NT2/D1 (cell line): ENCODE results near the gene IGFALS.
A peak's percentile ranks its signal among the peaks of the same experiment; 100 is the strongest.

Experiments
- DNase-seq: peaks from one replicate; pipeline ENCODE4 v3.0.0-alpha.2; 2011; ENCODE audit warnings: low read depth, low spot score
- H3K27me3 ChIP-seq: 2 replicates; pipeline ENCODE4 v1.6.0; 2011; ENCODE audit warnings: mild to moderate bottlenecking; ENCODE audit not compliant: insufficient read length, insufficient read depth
- H3K36me3 ChIP-seq: 2 replicates; pipeline ENCODE4 v1.6.1; 2011; ENCODE audit warnings: mild to moderate bottlenecking, low read length, mixed read lengths; ENCODE audit not compliant: insufficient read depth, insufficient read length
- H3K4me1 ChIP-seq: 2 replicates; pipeline ENCODE4 v1.5.1; 2011; ENCODE audit not compliant: insufficient read depth, insufficient read length
- H3K4me3 ChIP-seq: 2 replicates; pipeline ENCODE4 v1.5.1; 2011; ENCODE audit warnings: low read depth; ENCODE audit not compliant: insufficient read length
- H3K9ac ChIP-seq: 2 replicates; pipeline ENCODE4 v1.6.0; 2011; ENCODE audit warnings: low read depth; ENCODE audit not compliant: insufficient read length
- H3K9me3 ChIP-seq: 2 replicates; pipeline ENCODE4 v1.5.1; 2011; ENCODE audit warnings: mild to moderate bottlenecking, low read length; ENCODE audit not compliant: insufficient read depth
- SUZ12 ChIP-seq: IDR thresholded peaks from 2 replicates; pipeline ENCODE4 v1.6.1; 2011; ENCODE audit not compliant: insufficient read length, insufficient read depth; ENCODE audit errors: extremely low read depth
- YY1 ChIP-seq: IDR thresholded peaks from 2 replicates; pipeline ENCODE4 v1.6.1; 2011; ENCODE audit not compliant: insufficient read length, insufficient read depth
- ZNF274 ChIP-seq: IDR thresholded peaks from 2 replicates; pipeline ENCODE4 v1.6.1; 2011; ENCODE audit warnings: mild to moderate bottlenecking, low read depth, low read length

IGFALS gene

DNA sequence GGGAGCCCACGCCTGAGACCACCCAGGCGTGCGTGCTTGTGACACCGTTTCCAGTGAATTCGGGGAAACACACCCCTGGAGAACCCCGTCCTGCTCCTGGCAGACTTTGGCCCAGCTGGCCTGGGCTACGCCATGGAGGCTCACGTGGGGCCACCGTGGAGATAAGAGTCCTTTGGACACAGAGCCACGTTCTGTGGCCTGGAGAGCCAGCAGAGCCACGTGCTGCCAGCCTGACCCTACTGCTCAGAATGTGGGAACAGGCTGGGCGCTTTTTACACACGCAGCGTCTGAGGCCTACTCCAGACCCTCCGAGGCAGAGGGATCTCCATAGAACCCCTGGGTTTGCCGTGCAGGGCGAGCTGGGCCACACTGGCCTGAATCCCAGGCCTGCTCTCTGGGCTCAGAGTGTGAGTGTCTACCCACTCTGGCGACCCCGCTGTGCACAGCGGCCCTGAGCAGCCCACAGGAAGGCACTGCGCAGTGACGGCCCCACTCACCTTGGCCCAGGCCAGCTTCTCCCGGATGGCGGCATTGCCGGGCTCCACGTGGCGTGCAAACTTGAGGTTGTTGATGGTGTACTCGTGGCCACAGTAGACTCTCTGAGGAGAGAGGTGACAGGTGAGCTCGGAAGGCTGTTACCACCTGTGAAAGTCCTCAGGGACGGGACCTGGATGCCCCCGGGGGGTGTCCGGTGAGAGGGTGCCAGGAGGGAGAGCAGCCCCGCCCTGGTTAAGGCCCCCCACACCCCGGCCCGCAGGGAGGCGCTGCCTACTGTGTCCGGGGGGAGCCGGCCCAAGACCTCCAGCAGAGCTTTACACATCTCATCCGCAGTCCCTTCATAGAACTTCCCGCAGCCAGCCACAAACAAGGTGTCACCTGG, 23.1 kb upstream of the IGFALS start:
- Histone ChIP-seq H3K4me1 (no peaks in the 10 kb centered on the region), H3K9me3 (no peaks in the 10 kb centered on the region), H3K36me3 (peaks cover 19% of the 10 kb centered on the region), H3K4me3 (no peak overlapping the region), H3K27me3 (no peaks in the 10 kb centered on the region), H3K9ac (no peak overlapping the region)
- DNase-seq, result no peak
- TF ChIP-seq YY1 (no peak), SUZ12 (no peak), ZNF274 (no peak)

DNA sequence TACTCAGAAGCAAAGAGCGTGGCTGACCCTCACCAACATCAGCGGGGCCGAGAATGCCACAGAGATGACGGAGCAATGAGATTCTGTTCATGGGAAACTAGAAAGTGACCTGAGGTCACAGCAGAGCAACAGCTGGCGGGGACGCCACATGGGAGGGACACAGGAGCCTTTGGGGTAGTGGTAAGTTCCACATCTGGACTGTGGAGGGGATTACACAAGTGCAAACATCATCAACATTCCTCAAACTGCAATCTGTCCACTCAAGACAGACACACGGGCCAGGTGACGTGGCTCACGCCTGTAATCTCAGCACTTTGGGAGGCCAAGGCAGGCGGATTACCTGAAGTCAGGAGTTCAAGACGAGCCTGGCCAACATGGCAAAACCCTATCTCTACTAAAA, 22.0 kb upstream of the IGFALS start:
- TF ChIP-seq YY1, result no peak
- TF ChIP-seq ZNF274, result no peak
- no peak for TF ChIP-seq SUZ12
- Histone ChIP-seq H3K4me1 (no peaks in the 10 kb centered on the region), H3K36me3 (peaks cover 15% of the 10 kb centered on the region), H3K27me3 (no peaks in the 10 kb centered on the region), H3K9ac (no peak overlapping the region), H3K9me3 (no peaks in the 10 kb centered on the region), H3K4me3 (no peak overlapping the region)
- no peak for DNase-seq

DNA sequence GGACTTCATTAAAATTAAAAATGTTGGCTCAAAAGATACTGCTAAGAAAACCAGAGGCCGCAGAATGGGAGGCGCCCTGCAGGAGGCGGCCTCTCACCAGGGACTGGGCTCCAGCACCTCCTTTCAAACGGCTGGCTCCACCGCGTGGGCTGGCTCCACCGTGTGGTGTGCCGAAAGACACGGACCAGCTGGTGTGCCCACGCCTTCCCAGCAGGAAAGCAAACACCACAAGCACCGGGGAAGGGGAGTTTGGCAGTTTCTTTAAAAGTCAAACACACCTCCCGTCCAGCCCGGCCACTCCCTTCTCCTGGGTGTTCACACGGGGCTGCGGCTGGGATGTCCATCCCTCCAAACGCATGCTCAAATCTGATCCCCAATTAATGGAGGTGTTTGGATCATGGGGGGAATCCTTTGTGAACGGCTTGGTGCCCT, 19.2 kb upstream of the IGFALS start:
- no peaks in the 10 kb centered on the region for H3K27me3 ChIP-seq
- H3K9ac ChIP-seq, result no peak overlapping the region
- peaks cover 24% of the 10 kb centered on the region for H3K36me3 ChIP-seq
- no peaks in the 10 kb centered on the region for H3K4me1 ChIP-seq
- no peaks in the 10 kb centered on the region for H3K9me3 ChIP-seq
- no peak overlapping the region for H3K4me3 ChIP-seq
- no peak for TF ChIP-seq YY1
- TF ChIP-seq SUZ12, result no peak
- no peak for TF ChIP-seq ZNF274
- peak; percentile 44 for DNase-seq

DNA sequence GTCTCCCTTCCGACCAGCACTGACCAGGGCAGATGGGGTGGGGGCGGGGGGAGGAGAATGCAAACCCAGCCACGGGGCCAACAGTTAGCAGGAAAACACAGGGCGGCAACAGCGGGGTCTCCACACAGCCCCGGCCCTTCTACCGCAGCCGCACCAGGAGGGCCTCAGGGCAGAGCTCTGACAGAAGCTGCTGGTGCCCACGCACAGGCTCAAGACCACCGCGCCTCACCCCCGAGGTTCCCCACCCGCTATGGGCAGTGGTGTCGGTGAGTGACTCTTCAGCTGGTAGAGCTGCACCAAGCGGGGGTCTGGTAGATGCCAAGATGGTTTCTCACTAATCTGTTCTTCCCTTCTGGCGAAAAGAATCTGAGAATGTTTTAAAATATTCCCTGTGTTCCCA, 17.0 kb upstream of the IGFALS start:
- Histone ChIP-seq H3K4me1 (no peaks in the 10 kb centered on the region), H3K9ac (no peak overlapping the region), H3K27me3 (no peaks in the 10 kb centered on the region), H3K4me3 (no peak overlapping the region), H3K9me3 (no peaks in the 10 kb centered on the region), H3K36me3 (peaks cover 22% of the 10 kb centered on the region)
- DNase-seq, result no peak
- no peak for TF ChIP-seq YY1
- no peak for TF ChIP-seq SUZ12
- no peak for TF ChIP-seq ZNF274

DNA sequence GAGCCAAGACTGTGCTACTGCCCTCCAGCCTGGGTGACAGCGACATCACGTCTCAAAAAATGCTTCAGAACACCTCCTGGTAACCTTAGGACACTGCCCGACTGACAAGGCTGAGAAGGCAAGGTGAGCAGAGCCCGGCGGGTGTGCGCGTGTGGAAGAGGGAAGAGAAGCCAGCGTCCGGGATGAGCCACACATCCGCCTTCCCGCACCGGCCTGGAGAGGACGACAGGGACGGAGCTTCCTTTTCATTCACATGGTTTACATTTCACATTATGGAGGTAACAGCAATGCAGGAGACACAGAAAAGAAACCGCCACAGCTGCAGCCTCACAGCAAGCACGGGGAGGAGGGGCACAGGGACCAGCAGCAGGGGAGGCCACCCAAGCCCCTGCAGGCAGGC, 16.6 kb upstream of the IGFALS start:
- Histone ChIP-seq H3K27me3 (no peaks in the 10 kb centered on the region), H3K9me3 (no peaks in the 10 kb centered on the region), H3K9ac (no peak overlapping the region), H3K4me3 (no peak overlapping the region), H3K4me1 (no peaks in the 10 kb centered on the region), H3K36me3 (peaks cover 24% of the 10 kb centered on the region)
- DNase-seq, result no peak
- TF ChIP-seq SUZ12, result no peak

DNA sequence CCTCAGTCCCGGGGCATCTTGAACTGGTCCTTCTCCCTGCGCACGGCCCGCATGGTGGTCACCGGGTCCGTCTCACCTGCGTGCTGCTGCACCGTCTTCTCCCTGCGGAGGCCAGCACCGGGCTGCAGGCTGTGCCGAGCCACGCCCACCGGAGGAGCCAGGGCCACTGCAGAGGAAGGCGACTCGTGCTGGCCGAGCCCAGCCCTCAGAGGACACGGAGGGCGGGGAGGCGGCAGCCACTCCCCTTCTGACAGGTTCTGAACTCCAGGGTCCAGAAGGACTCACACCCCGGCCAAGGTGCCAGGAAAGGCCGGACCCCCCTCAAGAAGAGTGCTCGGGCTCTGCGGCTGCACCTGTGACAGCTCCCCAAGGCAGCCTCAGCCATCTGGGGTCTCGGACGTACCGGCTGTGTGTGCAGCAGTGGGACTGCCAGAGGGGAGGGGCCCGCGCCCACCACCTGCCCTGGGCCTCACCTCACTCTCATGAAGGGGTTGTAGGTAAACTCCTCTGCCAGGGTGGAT, 15.8 kb upstream of the IGFALS start:
- TF ChIP-seq SUZ12 (no peak), ZNF274 (no peak), YY1 (no peak)
- Histone ChIP-seq H3K27me3 (no peaks in the 10 kb centered on the region), H3K4me3 (no peak overlapping the region), H3K36me3 (peaks cover 31% of the 10 kb centered on the region), H3K9me3 (no peaks in the 10 kb centered on the region), H3K9ac (peak overlapping the region; percentile 18), H3K4me1 (no peaks in the 10 kb centered on the region)
- DNase-seq, result no peak

DNA sequence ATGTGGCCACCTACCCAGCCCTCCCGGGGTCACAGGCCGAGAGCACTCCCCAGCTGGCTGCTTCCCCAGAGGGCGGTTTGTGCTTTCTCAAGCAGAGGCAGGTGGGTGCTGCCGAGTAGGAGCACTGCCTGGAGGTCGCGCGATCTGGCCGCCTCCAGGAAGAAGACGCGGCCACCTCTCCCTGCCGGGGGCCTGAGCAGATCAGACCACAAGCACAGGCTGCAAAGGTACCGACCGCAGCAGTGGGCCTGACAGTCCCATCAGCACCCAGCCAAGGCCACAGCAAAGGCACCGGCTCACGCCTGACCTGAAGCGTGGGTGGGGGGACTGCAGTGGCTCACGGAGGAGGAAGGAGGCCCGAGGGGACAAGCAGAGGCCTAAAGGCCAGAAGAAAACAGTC, 15.2 kb upstream of the IGFALS start:
- Histone ChIP-seq H3K27me3 (no peaks in the 10 kb centered on the region), H3K9me3 (no peaks in the 10 kb centered on the region), H3K4me1 (no peaks in the 10 kb centered on the region), H3K36me3 (peaks cover 32% of the 10 kb centered on the region), H3K4me3 (no peak overlapping the region), H3K9ac (no peak overlapping the region)
- DNase-seq, result no peak
- TF ChIP-seq SUZ12 (no peak), ZNF274 (no peak), YY1 (no peak)
